ENCODE measurements around the gene DLGAP4.

Gene DLGAP4

DNA sequence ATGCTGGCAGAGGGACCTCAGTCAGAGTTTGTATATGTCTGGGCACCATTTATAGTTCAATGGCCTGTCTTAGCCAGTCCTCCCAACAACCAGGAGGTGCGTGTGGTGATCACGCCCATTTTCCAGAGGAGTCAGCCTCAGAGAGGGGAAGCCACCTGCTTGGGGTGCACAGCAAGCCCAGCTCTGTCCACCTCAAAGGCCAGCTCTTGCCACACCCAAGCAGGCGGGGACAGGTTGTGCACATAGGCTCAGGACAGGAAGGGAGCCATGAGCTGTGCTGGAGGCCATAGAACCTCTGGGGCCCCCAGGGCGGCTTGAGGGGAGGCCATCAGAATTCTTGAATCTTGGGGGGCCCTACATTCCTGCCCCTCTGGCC is 61.2 kb downstream of the DLGAP4 start:
- no peaks in the 10 kb centered on the region for H3K36me3 ChIP-seq (ENCODE audit: control insufficient read depth in 5 of 5, insufficient read depth in 5 of 5, low read length in 5 of 5)
- H3K4me3 ChIP-seq (ENCODE audit: low read depth in 1 of 5, low read length in 5 of 5): no peak overlapping the region
- peaks cover 5 to 20% (median 12%) of the 10 kb centered on the region in 5 donors for H3K27me3 ChIP-seq (ENCODE audit: control insufficient read depth in 5 of 5, insufficient read depth in 4 of 5, low read length in 5 of 5)
- H3K9me3 ChIP-seq (ENCODE audit: control insufficient read depth in 5 of 5, low read length in 5 of 5): no peaks in the 10 kb centered on the region
- H3K4me1 ChIP-seq (ENCODE audit: control insufficient read depth in 5 of 5, insufficient read depth in 5 of 5, low read length in 5 of 5): no peaks in the 10 kb centered on the region
- no peak overlapping the region for H3K9ac ChIP-seq (ENCODE audit: low read length in 5 of 5)
- H3K27ac ChIP-seq (ENCODE audit: low read depth, low read length): no peak overlapping the region

DNA sequence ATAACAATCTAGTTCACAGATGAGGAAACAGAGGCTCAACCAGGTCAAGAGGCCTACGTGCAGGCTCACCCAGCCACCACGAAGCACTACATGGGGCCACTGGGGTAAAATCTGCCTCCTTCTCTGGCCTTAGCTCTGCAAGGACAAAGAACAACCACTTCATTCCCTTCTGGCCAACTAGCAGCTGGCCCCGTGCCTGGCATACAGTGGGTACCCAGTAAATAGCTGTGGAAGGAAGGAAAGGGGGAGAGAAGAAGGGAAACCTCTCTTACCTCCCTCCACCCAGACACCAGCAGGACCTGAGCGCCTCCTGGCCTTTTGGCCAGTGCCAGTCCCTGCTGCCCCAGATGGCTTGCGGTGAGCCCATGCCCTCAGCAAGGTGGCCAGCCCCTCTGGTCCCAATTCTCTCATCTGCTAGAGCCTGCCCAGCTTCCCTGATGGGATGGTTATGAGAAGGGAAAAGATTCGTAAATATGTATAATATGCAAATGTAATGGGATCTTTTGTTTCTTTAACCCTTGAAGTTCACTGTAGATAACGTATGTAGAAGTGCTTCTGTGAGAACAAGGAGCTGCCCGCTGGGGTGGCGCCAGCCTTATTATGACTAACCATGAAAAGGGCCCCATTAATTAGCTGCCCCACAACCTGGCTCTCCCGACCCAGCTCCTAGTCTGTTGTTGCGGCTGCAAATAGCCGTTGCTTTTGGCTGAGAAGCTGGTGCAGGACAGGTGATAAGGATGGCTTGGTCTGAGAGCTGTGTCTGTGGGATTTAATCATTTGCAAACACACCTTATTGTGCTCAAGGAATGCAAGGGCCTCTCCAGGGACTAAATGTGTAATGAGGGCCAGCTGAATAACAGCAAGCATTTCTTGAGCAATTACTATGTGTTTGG is 62.0 kb downstream of the DLGAP4 start:
- Histone ChIP-seq H3K27me3 (ENCODE audit: control insufficient read depth in 5 of 5, insufficient read depth in 4 of 5, low read length in 5 of 5) (peaks cover 5 to 20% (median 12%) of the 10 kb centered on the region in 5 donors), H3K36me3 (ENCODE audit: control insufficient read depth in 5 of 5, insufficient read depth in 5 of 5, low read length in 5 of 5) (no peaks in the 10 kb centered on the region), H3K27ac (ENCODE audit: low read depth, low read length) (no peak overlapping the region), H3K9ac (ENCODE audit: low read length in 5 of 5) (no peak overlapping the region), H3K4me3 (ENCODE audit: low read depth in 1 of 5, low read length in 5 of 5) (no peak overlapping the region), H3K9me3 (ENCODE audit: control insufficient read depth in 5 of 5, low read length in 5 of 5) (no peaks in the 10 kb centered on the region), H3K4me1 (ENCODE audit: control insufficient read depth in 5 of 5, insufficient read depth in 5 of 5, low read length in 5 of 5) (no peaks in the 10 kb centered on the region)

DNA sequence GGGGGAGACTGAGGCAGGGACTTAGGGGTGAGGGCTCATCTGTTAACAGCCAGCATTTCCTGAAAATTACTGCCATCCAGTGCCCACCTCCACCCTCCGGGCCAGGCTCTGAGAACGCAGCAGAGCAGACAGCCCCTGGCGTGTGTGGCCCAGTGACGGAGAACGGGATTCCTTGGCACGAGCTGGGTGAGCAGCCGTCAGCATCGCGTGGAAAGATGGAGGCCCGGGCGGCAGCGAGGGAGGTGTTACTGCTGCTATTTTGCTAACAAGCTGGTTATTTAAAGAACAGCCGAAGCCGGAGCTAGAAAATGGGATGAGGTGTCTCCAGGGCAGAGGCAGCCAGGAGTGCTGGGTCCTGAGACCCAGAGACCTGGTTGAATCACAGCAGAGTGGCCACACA is 62.7 kb downstream of the DLGAP4 start:
- no peak overlapping the region for H3K27ac ChIP-seq (ENCODE audit: low read depth, low read length)
- H3K4me3 ChIP-seq (ENCODE audit: low read depth in 1 of 5, low read length in 5 of 5): no peak overlapping the region
- peaks cover 5 to 22% (median 12%) of the 10 kb centered on the region in 5 donors for H3K27me3 ChIP-seq (ENCODE audit: control insufficient read depth in 5 of 5, insufficient read depth in 4 of 5, low read length in 5 of 5)
- H3K36me3 ChIP-seq (ENCODE audit: control insufficient read depth in 5 of 5, insufficient read depth in 5 of 5, low read length in 5 of 5): no peaks in the 10 kb centered on the region
- no peak overlapping the region for H3K9ac ChIP-seq (ENCODE audit: low read length in 5 of 5)
- H3K9me3 ChIP-seq (ENCODE audit: control insufficient read depth in 5 of 5, low read length in 5 of 5): no peaks in the 10 kb centered on the region
- H3K4me1 ChIP-seq (ENCODE audit: control insufficient read depth in 5 of 5, insufficient read depth in 5 of 5, low read length in 5 of 5): no peaks in the 10 kb centered on the region

DNA sequence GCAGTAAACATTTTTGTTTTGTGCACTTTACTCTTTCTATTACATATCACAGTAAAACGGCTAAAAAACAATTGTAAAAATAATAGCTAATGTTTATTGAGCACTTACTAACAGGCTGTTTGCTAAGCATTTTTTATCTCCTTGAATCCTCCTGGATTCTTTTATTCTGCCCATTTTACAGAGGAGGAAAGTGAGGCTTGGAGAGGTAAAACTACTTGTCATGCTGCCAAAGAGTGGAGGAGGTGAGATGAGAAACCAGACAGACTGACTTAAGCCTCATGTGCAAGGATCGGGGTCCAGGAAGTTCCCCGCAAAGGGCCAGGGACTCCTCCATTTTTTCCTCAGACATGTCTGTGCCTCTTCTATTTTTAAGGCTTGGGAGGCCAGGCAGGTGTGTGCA is 63.6 kb downstream of the DLGAP4 start:
- peaks cover 5 to 25% (median 15%) of the 10 kb centered on the region in 5 donors for H3K27me3 ChIP-seq (ENCODE audit: control insufficient read depth in 5 of 5, insufficient read depth in 4 of 5, low read length in 5 of 5)
- no peak overlapping the region for H3K27ac ChIP-seq (ENCODE audit: low read depth, low read length)

DNA sequence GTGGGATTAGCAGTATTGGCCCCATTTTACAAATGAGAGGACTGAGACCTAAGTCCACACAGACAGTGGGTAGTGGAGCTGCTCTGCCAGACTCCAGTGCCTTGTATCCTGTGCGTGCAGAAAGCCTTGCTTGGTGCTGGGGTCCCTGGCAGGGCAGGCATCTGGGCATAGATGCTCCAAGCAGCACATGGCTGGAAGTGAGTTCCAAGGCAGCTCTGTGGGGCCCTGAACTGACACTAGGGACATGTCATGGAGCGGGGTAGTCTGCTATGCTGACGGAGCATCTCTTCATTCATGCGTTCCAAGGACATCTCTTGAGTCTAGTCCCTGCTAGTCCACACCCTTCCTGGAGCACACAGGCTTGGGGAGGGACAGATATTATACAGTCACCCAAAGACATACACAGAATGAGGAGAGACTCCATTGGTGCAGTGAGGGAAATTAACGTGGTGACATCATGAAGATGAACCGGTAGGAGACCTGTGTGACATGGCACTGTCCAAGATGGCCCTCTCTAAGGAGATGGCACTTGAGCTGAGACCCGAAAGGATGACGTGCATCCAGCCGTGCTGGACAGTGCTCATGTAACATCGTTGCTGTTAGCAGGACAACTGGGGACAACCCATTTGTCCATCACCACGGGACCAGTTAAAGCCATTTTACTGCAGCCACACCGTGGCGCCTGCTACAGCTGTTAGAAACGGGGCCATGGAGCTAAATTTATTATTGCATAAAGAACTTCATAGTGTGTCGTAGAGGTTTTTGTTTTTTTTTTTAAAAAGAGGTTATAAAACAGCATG is 65.1 kb downstream of the DLGAP4 start:
- H3K9me3 ChIP-seq (ENCODE audit: control insufficient read depth in 5 of 5, low read length in 5 of 5): no peaks in the 10 kb centered on the region
- H3K4me3 ChIP-seq (ENCODE audit: low read depth in 1 of 5, low read length in 5 of 5): no peak overlapping the region
- H3K36me3 ChIP-seq (ENCODE audit: control insufficient read depth in 5 of 5, insufficient read depth in 5 of 5, low read length in 5 of 5): no peaks in the 10 kb centered on the region
- no peaks in the 10 kb centered on the region for H3K4me1 ChIP-seq (ENCODE audit: control insufficient read depth in 5 of 5, insufficient read depth in 5 of 5, low read length in 5 of 5)
- H3K27ac ChIP-seq (ENCODE audit: low read depth, low read length): no peak overlapping the region
- no peak overlapping the region for H3K9ac ChIP-seq (ENCODE audit: low read length in 5 of 5)
- peaks cover 5 to 25% (median 15%) of the 10 kb centered on the region in 5 donors for H3K27me3 ChIP-seq (ENCODE audit: control insufficient read depth in 5 of 5, insufficient read depth in 4 of 5, low read length in 5 of 5)

More for the DNA sequence above, 63.6 kb downstream of the DLGAP4 start:
- Histone ChIP-seq H3K4me1 (ENCODE audit: control insufficient read depth in 5 of 5, insufficient read depth in 5 of 5, low read length in 5 of 5) (no peaks in the 10 kb centered on the region), H3K9ac (ENCODE audit: low read length in 5 of 5) (no peak overlapping the region), H3K4me3 (ENCODE audit: low read depth in 1 of 5, low read length in 5 of 5) (no peak overlapping the region), H3K36me3 (ENCODE audit: control insufficient read depth in 5 of 5, insufficient read depth in 5 of 5, low read length in 5 of 5) (no peaks in the 10 kb centered on the region), H3K9me3 (ENCODE audit: control insufficient read depth in 5 of 5, low read length in 5 of 5) (no peaks in the 10 kb centered on the region)

DNA sequence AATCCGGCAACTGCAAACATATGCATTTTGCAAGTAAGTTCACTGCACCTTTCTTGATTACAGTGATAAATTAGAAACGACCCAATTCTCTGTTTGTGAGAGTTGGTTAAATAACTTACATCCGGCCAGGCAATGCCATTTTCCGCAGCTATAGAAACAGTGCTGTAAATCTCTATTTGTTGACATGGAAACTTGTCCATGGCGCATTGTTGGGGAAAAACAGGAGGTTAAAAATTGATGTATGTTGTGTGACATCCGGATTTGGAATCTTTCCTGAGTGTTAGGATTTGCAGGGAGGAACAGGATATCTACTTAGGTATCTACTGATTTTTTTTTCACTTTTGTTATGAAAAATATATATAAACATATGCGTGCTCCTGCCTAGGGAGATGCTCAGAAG is 66.5 kb downstream of the DLGAP4 start:
- Histone ChIP-seq H3K9me3 (ENCODE audit: control insufficient read depth in 5 of 5, low read length in 5 of 5) (no peaks in the 10 kb centered on the region), H3K4me1 (ENCODE audit: control insufficient read depth in 5 of 5, insufficient read depth in 5 of 5, low read length in 5 of 5) (peaks cover 0 to 5% (median 0%) of the 10 kb centered on the region in 5 donors), H3K27ac (ENCODE audit: low read depth, low read length) (no peak overlapping the region), H3K4me3 (ENCODE audit: low read depth in 1 of 5, low read length in 5 of 5) (no peak overlapping the region), H3K27me3 (ENCODE audit: control insufficient read depth in 5 of 5, insufficient read depth in 4 of 5, low read length in 5 of 5) (peaks cover 9 to 19% (median 15%) of the 10 kb centered on the region in 5 donors), H3K36me3 (ENCODE audit: control insufficient read depth in 5 of 5, insufficient read depth in 5 of 5, low read length in 5 of 5) (no peaks in the 10 kb centered on the region), H3K9ac (ENCODE audit: low read length in 5 of 5) (no peak overlapping the region)

DNA sequence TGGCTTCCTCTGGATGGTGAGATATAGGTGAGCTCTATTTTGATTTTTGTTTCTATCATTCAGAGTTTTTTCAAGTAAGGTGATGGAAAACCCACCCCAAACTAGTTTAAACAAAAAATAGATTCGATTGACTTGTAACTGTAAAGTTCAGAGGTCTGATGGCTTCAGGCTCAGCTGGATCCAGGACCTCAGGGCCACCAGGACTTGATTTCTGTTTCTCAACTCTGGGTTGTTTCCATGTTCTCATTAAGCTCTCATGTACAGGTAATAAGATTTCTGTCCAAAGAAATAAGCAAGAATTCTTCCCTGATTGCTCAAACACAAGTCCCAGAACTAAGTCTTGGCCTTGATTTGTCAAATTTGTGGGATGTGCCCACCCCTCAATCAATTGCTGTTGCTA is 67.0 kb downstream of the DLGAP4 start:
- Histone ChIP-seq H3K27ac (ENCODE audit: low read depth, low read length) (no peak overlapping the region), H3K27me3 (ENCODE audit: control insufficient read depth in 5 of 5, insufficient read depth in 4 of 5, low read length in 5 of 5) (peaks cover 12 to 19% (median 12%) of the 10 kb centered on the region in 5 donors), H3K9me3 (ENCODE audit: control insufficient read depth in 5 of 5, low read length in 5 of 5) (no peaks in the 10 kb centered on the region), H3K4me1 (ENCODE audit: control insufficient read depth in 5 of 5, insufficient read depth in 5 of 5, low read length in 5 of 5) (peaks cover 0 to 9% (median 0%) of the 10 kb centered on the region in 5 donors), H3K36me3 (ENCODE audit: control insufficient read depth in 5 of 5, insufficient read depth in 5 of 5, low read length in 5 of 5) (no peaks in the 10 kb centered on the region), H3K9ac (ENCODE audit: low read length in 5 of 5) (no peak overlapping the region), H3K4me3 (ENCODE audit: low read depth in 1 of 5, low read length in 5 of 5) (no peak overlapping the region)

DNA sequence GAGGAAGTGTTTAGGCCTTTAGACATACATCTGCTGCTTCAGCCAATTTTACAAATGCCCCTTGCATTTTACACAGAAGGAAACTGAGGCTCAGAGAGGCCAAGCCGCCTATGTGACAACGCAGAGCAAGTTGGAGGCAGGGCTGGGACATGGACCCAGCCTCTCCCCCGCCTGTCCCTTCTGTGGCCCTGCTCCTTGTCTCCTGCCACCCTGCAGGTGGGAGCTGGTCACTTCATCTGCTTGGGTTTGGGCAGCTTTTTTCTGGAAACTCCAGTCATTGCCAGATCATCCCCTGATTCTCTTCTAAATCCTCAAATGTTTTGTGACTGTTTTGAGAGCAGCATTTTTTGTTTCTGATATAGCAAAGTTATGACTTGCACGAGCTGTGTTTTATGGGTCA is 68.9 kb downstream of the DLGAP4 start:
- H3K4me1 ChIP-seq (ENCODE audit: control insufficient read depth in 5 of 5, insufficient read depth in 5 of 5, low read length in 5 of 5): peaks cover 0 to 9% (median 0%) of the 10 kb centered on the region in 5 donors
- H3K9me3 ChIP-seq (ENCODE audit: control insufficient read depth in 5 of 5, low read length in 5 of 5): no peaks in the 10 kb centered on the region
- no peak overlapping the region for H3K4me3 ChIP-seq (ENCODE audit: low read depth in 1 of 5, low read length in 5 of 5)
- no peak overlapping the region for H3K9ac ChIP-seq (ENCODE audit: low read length in 5 of 5)
- peaks cover 10 to 22% (median 12%) of the 10 kb centered on the region in 5 donors for H3K27me3 ChIP-seq (ENCODE audit: control insufficient read depth in 5 of 5, insufficient read depth in 4 of 5, low read length in 5 of 5)
- no peak overlapping the region for H3K27ac ChIP-seq (ENCODE audit: low read depth, low read length)
- H3K36me3 ChIP-seq (ENCODE audit: control insufficient read depth in 5 of 5, insufficient read depth in 5 of 5, low read length in 5 of 5): no peaks in the 10 kb centered on the region

DNA sequence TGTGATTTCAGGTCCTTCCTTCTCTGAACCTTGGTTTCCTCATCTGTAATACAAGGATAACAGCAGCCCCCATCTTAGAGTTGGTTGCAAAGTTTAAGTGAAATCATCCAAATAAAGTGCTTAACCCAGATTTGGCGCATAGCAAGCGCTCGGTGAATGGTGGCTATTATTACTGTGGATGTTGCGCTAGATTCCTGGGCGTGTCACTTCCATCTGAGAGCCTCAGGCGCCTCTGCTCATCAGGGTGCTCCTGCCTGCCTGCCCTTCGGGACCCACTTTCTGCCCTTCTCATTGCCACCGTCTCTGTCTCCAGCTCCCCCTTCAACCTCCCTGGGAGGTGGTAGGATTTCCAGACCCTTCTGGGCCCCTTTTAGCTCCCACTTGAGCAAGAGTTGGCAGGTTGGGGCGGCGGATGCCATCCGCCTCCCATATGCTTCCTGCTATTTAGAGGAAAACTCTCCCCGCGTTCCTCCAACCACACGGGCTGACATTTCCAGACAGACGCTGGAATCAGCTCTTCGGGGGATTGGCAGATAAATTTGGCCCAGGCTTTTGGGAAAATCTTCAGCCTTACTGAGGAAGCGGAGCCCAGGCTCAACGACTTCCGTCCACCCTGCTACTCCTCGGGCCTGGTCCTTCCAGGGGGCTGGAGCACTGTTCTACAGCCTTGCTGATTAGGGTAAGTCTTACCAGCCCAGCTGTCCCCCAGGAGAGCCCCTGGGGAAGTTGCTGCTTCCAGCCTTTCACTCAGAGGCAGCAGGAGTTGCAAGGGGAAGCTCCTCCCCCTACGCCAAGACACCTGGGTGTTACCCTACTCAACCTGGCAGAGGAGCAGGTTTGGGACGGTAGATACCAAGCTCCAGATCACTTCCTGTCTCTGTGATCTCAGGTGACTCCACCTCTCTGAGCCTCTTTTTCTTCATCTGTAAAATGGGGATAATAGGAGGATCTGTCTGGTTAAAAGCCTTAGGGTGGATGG is 71.5 kb downstream of the DLGAP4 start:
- H3K4me1 ChIP-seq (ENCODE audit: control insufficient read depth in 5 of 5, insufficient read depth in 5 of 5, low read length in 5 of 5): peaks cover 0 to 9% (median 0%) of the 10 kb centered on the region in 5 donors
- no peaks in the 10 kb centered on the region for H3K36me3 ChIP-seq (ENCODE audit: control insufficient read depth in 5 of 5, insufficient read depth in 5 of 5, low read length in 5 of 5)
- H3K9me3 ChIP-seq (ENCODE audit: control insufficient read depth in 5 of 5, low read length in 5 of 5): peaks cover 0 to 10% (median 9%) of the 10 kb centered on the region in 5 donors
- no peak overlapping the region for H3K27ac ChIP-seq (ENCODE audit: low read depth, low read length)
- peaks cover 6 to 17% (median 8%) of the 10 kb centered on the region in 5 donors for H3K27me3 ChIP-seq (ENCODE audit: control insufficient read depth in 5 of 5, insufficient read depth in 4 of 5, low read length in 5 of 5)
- H3K4me3 ChIP-seq (ENCODE audit: low read depth in 1 of 5, low read length in 5 of 5): peak overlapping the region in 1 of 5 donors; percentile 13
- no peak overlapping the region for H3K9ac ChIP-seq (ENCODE audit: low read length in 5 of 5)

Measured in subcutaneous abdominal adipose tissue (tissue), 5 donors.